NCI-H748 (cell line): ENCODE results near the gene KCNK1.

Source experiments
- DNase-seq: peaks from one replicate; lab custom pipeline; 2025; ENCODE audit not compliant: unreplicated experiment; lab: John Stamatoyannopoulos, UW

KCNK1 gene

DNA sequence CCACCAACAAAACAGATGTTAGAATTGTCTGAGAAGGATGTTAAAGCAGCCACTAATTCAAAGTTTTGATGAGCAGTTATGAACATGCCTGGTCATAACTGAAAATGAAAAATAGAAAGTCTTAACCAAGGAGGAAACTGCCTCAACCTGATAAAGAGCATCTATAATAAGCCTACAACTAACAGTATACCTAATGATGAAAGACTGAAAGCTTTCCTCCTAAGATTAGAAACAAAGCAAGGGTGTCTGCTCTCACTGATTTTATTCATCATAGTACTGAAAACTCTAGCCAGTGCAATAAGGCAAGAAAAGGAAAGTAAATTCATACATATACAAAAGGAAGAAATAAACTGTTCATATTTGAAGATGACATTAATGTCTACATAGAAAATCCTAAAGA lies 82.0 kb downstream of the KCNK1 start:
- DNase-seq: no peak

DNA sequence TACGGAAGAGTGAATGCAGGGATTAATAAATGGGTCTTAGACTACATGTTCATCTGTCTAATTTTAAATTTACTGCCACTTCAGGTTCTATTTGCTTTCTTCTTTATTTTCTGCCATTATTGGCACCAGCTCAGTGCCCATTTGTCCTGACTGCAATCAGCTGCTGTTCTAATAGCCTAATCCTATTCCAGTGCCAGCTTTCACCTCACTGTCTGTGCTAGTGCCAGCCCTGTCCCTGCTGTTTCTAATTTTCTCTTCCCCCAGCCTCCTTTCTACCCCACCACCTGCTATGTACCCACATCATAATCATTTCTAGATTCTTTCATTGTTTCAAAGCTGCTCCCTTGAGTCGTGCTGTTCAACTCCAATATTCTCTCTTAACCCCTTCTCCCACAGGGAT lies 86.4 kb downstream of the KCNK1 start:
- DNase-seq: peak; percentile 21

GRCh38 chr1:233704170-233704897 lies 90.4 kb downstream of the KCNK1 start:
- no peak for DNase-seq

- DNase-seq: no peak
These were observed 91.2 kb downstream of the KCNK1 start for GRCh38 chr1:233704898-233705723.

DNA sequence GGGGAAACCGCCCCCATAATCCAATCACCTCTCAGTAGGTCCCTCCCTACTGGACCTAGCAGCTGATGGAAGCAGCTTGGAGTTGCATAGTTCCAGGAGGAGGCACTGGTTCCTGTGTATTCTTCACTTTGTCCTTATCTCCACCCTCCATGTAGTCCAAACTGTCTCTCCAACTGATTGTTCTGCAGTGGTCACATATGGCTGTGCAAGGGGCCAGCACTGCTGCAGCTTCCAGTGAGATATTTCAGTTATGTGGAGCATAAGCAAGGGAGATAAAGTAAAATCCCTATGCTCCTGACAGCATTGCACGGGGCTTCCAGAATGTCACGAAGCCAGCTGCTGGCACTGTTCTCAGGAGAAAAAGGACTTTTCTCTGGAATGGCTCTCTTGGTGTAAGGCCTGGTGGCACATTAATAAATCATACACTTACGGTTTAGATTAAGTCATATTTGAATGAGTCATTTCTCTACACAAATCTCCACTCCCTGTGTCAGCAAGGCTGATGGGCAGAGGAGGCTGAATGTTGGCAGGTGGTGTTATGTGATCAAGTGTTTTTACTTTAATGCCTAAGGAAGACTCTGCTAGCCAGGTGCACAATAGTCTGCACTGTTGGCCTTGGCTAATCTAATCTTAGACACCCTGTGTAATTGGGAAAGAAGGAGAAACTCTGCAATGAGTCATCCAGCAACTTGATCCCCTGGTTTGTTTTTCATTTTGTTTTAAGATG lies 93.4 kb downstream of the KCNK1 start:
- DNase-seq: no peak

- DNase-seq: no peak
These were observed 94.2 kb downstream of the KCNK1 start for GRCh38 chr1:233707880-233708815.

GRCh38 chr1:233710031-233710430 lies 96.1 kb downstream of the KCNK1 start:
- DNase-seq: no peak

- DNase-seq: no peak
These were observed 96.6 kb downstream of the KCNK1 start for GRCh38 chr1:233710507-233710906.

DNA sequence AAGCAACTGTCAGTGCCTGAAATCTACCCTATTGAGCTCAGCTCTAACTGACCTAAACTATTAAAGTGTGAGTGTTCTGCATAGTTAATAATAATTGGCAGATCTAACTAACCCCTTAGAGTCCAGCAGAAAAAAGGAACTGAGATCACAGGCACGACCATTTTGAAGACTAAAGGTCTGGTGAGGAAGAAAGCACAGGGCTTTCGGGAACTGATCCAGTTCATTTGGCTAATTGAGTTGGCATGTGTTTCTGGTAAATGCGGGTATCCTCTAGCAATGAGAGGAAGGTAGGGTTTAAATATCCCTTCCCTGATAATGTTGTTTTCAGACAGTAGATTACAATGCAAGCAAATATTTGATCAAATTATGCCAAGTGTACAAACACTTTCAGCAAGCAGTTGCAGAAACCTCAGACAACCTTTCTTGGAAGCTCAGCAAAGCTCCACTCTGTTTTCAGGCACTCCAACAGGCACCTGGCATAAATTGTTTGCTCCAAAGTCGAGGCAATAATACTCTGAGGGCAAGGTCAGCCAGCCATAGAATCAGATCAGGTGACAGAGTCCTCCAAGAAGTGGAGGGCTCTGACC lies 100.8 kb downstream of the KCNK1 start:
- peak; percentile 89 for DNase-seq

GRCh38 chr1:233718057-233718456 lies 104.2 kb downstream of the KCNK1 start:
- no peak for DNase-seq

GRCh38 chr1:233719655-233720341 lies 105.9 kb downstream of the KCNK1 start:
- no peak for DNase-seq

DNA sequence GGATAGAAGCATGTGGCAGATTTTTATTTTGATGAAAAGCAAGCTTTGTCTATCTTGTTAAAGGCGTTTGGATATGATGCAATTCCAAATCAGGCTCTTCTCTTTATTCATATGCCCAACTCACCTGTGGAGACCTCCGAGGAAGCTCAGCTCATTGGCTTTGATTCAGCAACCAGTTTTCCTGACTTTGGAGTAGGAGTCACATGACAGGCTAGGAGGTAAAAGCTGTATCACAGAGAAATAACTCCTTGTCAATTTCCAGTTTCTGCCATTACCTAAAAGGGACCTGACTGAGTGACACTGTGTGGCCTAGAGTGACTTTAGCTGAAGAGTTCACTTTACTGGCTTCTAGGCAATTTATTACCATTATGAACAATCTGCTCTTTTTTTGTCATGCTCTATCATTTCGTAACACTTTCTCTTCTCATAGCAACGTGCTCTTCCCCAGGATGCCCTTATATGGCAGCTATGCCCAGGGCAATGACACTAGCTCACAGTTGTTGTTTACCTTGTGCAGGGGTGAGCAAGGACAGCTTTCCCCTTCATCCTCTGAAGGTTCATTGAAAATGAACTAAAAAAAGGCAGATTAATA lies 107.2 kb downstream of the KCNK1 start:
- DNase-seq: peak; percentile 16
